HFF-Myc (cell line): ENCODE measurements around the gene PTHLH.

Source experiments
- DNase-seq: peaks from one replicate; pipeline ENCODE4 v3.0.0-alpha.2; 2011; ENCODE audit warnings: low read depth; ENCODE audit errors: extremely low read depth
- H3K4me3 ChIP-seq: replicated peaks from 2 replicates; pipeline ENCODE4 v1.5.1; 2011; ENCODE audit warnings: low read depth, mild to moderate bottlenecking, control low read depth, low read length
- CTCF ChIP-seq: IDR thresholded peaks from 2 replicates; pipeline ENCODE4 v1.5.1; 2012; ENCODE audit warnings: mild to moderate bottlenecking, low read depth, low read length, control low read depth; ENCODE audit errors: missing control alignments

The PTHLH gene

DNA sequence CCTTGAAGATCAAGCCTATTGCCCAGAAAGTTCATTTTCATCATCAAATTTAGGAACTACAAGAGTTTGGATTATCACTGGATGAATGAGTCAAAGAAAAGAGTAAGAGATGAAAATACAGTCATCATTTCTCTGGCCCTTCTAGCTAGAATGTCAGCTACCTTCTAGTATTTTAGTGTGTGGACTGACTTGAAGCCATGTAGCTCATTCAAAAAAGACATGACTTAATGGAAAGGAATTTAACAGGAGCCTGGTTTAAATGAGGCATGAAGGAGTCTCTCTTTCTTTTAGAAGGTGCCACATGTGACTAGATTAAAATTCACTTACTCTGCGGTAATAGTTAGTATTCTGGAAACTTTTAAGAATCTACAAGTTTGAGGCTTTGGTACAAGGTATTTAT, 7.1 kb downstream of the PTHLH start:
- TF ChIP-seq CTCF = no peak
- DNase-seq = no peak
- no peak overlapping the region for H3K4me3 ChIP-seq

DNA sequence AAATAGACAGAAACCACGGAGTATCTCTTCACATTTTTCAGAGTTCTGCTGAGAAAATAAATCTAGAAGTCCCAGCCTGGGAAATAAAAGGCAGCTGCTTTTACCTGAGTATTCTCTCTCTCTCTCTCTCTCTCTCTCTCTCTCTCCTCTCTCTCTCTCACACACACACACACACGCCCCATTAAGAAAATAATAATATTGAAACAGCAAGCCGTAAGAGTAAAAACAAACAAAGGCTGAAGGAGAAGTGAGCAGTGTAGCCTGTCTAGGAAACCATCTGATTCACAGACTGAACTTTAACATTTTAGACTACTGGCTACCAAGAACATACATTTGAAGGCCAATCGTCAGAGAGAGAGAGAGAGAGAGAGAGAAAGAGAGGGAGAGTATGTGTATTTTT, 8.4 kb downstream of the PTHLH start:
- no peak overlapping the region for H3K4me3 ChIP-seq
- no peak for DNase-seq
- TF ChIP-seq CTCF = no peak

- no peak for TF ChIP-seq CTCF
- no peak overlapping the region for H3K4me3 ChIP-seq
- DNase-seq = no peak
Observed at GRCh38 chr12:27960821-27961220, 11.7 kb downstream of the PTHLH start.

GRCh38 chr12:27958675-27959074, 13.9 kb downstream of the PTHLH start:
- no peak overlapping the region for H3K4me3 ChIP-seq
- TF ChIP-seq CTCF = no peak
- DNase-seq = no peak

DNA sequence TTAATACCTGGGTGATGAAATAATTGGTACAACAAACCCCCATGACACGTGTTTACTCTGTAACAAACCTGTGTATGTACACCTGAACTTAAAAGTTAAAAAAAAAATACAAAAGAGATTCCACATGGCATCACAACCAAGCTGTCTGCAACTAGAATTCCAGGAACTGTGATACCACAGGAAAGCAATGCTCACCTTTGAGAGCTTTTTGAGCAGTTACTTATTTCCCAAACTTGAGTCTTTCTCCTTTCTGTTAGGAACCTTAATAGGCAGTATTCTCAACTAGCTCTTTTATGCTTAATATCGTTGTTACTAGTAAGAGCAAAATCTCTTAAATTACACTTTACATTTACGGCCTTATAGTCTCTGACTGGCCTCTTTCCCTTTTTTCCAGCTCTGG, 15.2 kb downstream of the PTHLH start:
- no peak for TF ChIP-seq CTCF
- no peak overlapping the region for H3K4me3 ChIP-seq
- no peak for DNase-seq

DNA sequence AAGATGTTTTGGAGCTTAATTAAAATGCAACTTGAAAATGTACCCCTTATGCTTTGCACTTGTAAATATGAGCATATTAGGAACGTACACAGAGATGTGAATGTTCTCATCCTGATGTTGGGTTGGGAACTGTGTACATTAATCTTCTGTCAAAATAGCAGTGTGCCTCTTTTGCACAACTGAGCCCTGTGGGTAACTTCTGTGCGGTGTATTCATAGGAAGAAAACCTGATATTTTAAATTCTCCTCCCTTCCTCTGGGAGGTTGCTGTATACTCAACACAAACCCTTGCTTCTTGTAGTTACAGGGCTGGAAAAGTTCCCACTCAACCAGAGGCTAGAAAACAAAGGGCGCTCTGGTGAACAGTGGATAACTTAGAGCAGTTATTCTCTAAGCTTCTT, 18.7 kb downstream of the PTHLH start:
- DNase-seq = no peak
- no peak overlapping the region for H3K4me3 ChIP-seq
- TF ChIP-seq CTCF = no peak

GRCh38 chr12:27953348-27953747, 19.2 kb downstream of the PTHLH start:
- H3K4me3 ChIP-seq = no peak overlapping the region
- no peak for DNase-seq
- TF ChIP-seq CTCF = no peak
